Liver (tissue), 3 donors: ENCODE measurements around the gene PPP1R14C.

ENCODE experiments used
- EGR1 ChIP-seq, 2 donors: IDR thresholded peaks; 2 replicates each; pipeline ENCODE4 v1.6.1; 2016 to 2018; ENCODE audit warnings: antibody characterized with exemption in 2 of 2, low read depth in 2 of 2
- JUND ChIP-seq, 2 donors: IDR thresholded peaks; 2 replicates each; pipeline ENCODE4 v1.6.1; 2016; ENCODE audit warnings: antibody characterized with exemption in 2 of 2
- RAD21 ChIP-seq, 2 donors: IDR thresholded peaks; 2 replicates each; pipeline ENCODE4 v1.6.1; 2016; ENCODE audit warnings: antibody characterized with exemption in 2 of 2, mild to moderate bottlenecking in 2 of 2
- RXRA ChIP-seq, 2 donors: IDR thresholded peaks; 2 replicates each; pipeline ENCODE4 v1.6.1; 2017 to 2018; ENCODE audit warnings: antibody characterized with exemption in 2 of 2, mild to moderate bottlenecking in 1 of 2
- SP1 ChIP-seq: IDR thresholded peaks from 2 replicates; pipeline ENCODE4 v1.6.1; 2018; ENCODE audit warnings: antibody characterized with exemption, mild to moderate bottlenecking
- TAF1 ChIP-seq: conservative IDR thresholded peaks from 2 replicates; pipeline ENCODE4 v1.6.1; 2016; ENCODE audit warnings: antibody characterized with exemption, mild to moderate bottlenecking
- YY1 ChIP-seq: IDR thresholded peaks from 2 replicates; pipeline ENCODE4 v1.6.1; 2016; ENCODE audit warnings: antibody characterized with exemption, mild to moderate bottlenecking
- TF ChIP-seq, protein P1 (sequence below): fragments of 150-350 bp; IDR thresholded peaks from 2 replicates; pipeline ENCODE4 v1.5.1; 2017; ENCODE audit warnings: improper control_type of control experiment, low read depth, low read length; ENCODE audit not compliant: missing input control
- TF ChIP-seq, protein P2 (sequence below): IDR thresholded peaks from 2 replicates; pipeline ENCODE4 v1.6.1; 2016; ENCODE audit warnings: antibody characterized with exemption
- TF ChIP-seq, protein P3 (sequence below): IDR thresholded peaks from 2 replicates; pipeline ENCODE4 v1.6.1; 2016; ENCODE audit warnings: antibody characterized with exemption
- TF ChIP-seq, protein P4 (sequence below): IDR thresholded peaks from 2 replicates; pipeline ENCODE4 v1.6.1; 2016; ENCODE audit warnings: antibody characterized with exemption, mild to moderate bottlenecking
- TF ChIP-seq, protein P5 (sequence below): IDR thresholded peaks from 2 replicates; pipeline ENCODE4 v1.6.1; 2016; ENCODE audit warnings: antibody characterized with exemption
- donor health status: healthy.
- donor health status: healthy.

DNA sequence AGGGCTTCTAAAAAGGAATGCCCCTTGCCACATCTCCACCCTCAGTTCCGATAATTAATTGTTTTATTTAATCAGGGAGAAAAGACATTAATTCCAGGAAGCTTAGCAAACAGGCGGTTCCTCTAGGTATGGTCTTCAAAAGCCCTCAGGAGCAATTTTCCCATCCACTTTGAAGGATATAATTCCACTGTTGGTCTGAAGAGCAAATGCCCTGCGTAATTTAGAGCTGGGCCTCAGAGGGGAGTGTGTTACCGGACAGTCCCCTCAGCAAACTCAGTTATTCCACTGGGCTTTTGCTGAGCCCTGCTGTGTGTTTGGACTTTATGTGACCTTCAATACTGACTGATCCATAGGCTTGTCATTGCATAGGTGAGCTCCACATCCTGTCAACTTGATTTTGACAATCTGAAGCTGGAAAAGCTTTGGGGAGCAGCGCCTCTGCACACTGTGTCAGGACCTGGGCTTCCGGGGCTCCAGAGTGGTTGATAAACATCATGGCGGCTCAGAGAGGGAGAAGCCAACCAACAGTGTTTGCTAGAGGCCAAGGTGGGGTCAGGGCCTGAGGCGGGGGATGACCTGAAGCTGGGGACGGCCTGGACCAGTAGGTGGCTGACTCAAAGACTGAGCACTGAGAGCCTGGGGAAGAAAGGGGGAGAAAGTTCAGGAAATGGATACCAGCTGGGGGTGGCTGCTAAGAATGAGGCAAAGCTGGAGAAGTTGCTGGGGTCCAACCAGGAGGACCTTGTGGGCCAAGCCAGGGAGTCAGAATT is 43.5 kb downstream of the PPP1R14C start:
- TF ChIP-seq EGR1 (IDR thresholded peaks at IDR 0.05; ENCODE audit: low read depth in 2 of 2) (no peak), TAF1 (no peak), SP1 (no peak), JUND (IDR thresholded peaks at IDR 0.05) (no peak), YY1 (no peak), RXRA (IDR thresholded peaks at IDR 0.05) (no peak), RAD21 (IDR thresholded peaks at IDR 0.05) (no peak)
- TF ChIP-seq, protein P1, sequence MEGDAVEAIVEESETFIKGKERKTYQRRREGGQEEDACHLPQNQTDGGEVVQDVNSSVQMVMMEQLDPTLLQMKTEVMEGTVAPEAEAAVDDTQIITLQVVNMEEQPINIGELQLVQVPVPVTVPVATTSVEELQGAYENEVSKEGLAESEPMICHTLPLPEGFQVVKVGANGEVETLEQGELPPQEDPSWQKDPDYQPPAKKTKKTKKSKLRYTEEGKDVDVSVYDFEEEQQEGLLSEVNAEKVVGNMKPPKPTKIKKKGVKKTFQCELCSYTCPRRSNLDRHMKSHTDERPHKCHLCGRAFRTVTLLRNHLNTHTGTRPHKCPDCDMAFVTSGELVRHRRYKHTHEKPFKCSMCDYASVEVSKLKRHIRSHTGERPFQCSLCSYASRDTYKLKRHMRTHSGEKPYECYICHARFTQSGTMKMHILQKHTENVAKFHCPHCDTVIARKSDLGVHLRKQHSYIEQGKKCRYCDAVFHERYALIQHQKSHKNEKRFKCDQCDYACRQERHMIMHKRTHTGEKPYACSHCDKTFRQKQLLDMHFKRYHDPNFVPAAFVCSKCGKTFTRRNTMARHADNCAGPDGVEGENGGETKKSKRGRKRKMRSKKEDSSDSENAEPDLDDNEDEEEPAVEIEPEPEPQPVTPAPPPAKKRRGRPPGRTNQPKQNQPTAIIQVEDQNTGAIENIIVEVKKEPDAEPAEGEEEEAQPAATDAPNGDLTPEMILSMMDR: no peak
- TF ChIP-seq, protein P2, sequence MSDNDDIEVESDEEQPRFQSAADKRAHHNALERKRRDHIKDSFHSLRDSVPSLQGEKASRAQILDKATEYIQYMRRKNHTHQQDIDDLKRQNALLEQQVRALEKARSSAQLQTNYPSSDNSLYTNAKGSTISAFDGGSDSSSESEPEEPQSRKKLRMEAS: no peak
- TF ChIP-seq, protein P3, sequence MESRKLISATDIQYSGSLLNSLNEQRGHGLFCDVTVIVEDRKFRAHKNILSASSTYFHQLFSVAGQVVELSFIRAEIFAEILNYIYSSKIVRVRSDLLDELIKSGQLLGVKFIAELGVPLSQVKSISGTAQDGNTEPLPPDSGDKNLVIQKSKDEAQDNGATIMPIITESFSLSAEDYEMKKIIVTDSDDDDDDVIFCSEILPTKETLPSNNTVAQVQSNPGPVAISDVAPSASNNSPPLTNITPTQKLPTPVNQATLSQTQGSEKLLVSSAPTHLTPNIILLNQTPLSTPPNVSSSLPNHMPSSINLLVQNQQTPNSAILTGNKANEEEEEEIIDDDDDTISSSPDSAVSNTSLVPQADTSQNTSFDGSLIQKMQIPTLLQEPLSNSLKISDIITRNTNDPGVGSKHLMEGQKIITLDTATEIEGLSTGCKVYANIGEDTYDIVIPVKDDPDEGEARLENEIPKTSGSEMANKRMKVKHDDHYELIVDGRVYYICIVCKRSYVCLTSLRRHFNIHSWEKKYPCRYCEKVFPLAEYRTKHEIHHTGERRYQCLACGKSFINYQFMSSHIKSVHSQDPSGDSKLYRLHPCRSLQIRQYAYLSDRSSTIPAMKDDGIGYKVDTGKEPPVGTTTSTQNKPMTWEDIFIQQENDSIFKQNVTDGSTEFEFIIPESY: no peak
- TF ChIP-seq, protein P4, sequence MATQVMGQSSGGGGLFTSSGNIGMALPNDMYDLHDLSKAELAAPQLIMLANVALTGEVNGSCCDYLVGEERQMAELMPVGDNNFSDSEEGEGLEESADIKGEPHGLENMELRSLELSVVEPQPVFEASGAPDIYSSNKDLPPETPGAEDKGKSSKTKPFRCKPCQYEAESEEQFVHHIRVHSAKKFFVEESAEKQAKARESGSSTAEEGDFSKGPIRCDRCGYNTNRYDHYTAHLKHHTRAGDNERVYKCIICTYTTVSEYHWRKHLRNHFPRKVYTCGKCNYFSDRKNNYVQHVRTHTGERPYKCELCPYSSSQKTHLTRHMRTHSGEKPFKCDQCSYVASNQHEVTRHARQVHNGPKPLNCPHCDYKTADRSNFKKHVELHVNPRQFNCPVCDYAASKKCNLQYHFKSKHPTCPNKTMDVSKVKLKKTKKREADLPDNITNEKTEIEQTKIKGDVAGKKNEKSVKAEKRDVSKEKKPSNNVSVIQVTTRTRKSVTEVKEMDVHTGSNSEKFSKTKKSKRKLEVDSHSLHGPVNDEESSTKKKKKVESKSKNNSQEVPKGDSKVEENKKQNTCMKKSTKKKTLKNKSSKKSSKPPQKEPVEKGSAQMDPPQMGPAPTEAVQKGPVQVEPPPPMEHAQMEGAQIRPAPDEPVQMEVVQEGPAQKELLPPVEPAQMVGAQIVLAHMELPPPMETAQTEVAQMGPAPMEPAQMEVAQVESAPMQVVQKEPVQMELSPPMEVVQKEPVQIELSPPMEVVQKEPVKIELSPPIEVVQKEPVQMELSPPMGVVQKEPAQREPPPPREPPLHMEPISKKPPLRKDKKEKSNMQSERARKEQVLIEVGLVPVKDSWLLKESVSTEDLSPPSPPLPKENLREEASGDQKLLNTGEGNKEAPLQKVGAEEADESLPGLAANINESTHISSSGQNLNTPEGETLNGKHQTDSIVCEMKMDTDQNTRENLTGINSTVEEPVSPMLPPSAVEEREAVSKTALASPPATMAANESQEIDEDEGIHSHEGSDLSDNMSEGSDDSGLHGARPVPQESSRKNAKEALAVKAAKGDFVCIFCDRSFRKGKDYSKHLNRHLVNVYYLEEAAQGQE: no peak
- TF ChIP-seq, protein P5, sequence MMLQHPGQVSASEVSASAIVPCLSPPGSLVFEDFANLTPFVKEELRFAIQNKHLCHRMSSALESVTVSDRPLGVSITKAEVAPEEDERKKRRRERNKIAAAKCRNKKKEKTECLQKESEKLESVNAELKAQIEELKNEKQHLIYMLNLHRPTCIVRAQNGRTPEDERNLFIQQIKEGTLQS: no peak
